Motor neuron (in vitro differentiated cells): ENCODE data around the gene POLA1. TPM values are rescaled to one million over a fixed set of nuclear protein-coding genes. Genes with fewer than 3 reads are reported as not detected.
A peak's percentile ranks its signal among the peaks of the same experiment; 100 is the strongest.

Experiments
- ATAC-seq, 8 experiments: fragments of 200-7000 bp; cut with Tn5 transposase; replicated peaks in 6 of 8; 2 replicates each; pipeline ENCODE4 v1.8.0; 2021; ENCODE audit warnings: mild to moderate bottlenecking in 8 of 8, moderate library complexity in 8 of 8
- H3K27ac ChIP-seq, 2 donors: fragments of 250-450 bp; sonication (Bioruptor Pico); 2 replicates each; pipeline ENCODE4 v1.9.0; 2021; ENCODE audit warnings: antibody characterized with exemption in 2 of 2, mild to moderate bottlenecking in 2 of 2, moderate library complexity in 1 of 2
- H3K4me1 ChIP-seq, 2 donors: fragments of 250-450 bp; sonication (Bioruptor Pico); replicated peaks in 1 of 2; 2 replicates each; pipeline ENCODE4 v1.6.1; 2021; ENCODE audit warnings: antibody characterized with exemption in 2 of 2, mild to moderate bottlenecking in 2 of 2, moderate library complexity in 1 of 2
- H3K4me3 ChIP-seq, 5 donors: fragments of 250-450 bp; sonication (Bioruptor Pico); 2 replicates each; pipeline ENCODE4 v1.9.0; 2021; ENCODE audit warnings: antibody characterized with exemption in 5 of 5, mild to moderate bottlenecking in 5 of 5, moderate library complexity in 4 of 5
- WGBS, 10 experiments: fragments of 450-650 bp; shearing (Covaris generic); methylation state at CpG; one replicate each; pipeline ENCODE4 v1.0.0; 2022; 5-methylcytosine and 5-hydroxymethylcytosine counted together
- in situ Hi-C, 9 experiments: fragments of 400-800 bp; cut with MboI; loops; one replicate each; pipeline ENCODE4 v1.15.0; 2021; ENCODE audit warnings: low sequenced_read_pairs in 9 of 9, low pct_unique_long_range_greater_than_20kb in 2 of 9; ENCODE audit not compliant: unreplicated experiment in 9 of 9
- total RNA-seq, 8 experiments: library from RNA; unstranded; fragments of 300-600 nt; gene quantifications; 2 replicates each; pipeline versions ENCODE4 v1.2.3 to v1.2.4, GENCODE V29; 2022

Gene POLA1
- total RNA-seq, 8 experiments from 2014 or later = 7.8 to 23.6 (median 12.1) TPM

DNA sequence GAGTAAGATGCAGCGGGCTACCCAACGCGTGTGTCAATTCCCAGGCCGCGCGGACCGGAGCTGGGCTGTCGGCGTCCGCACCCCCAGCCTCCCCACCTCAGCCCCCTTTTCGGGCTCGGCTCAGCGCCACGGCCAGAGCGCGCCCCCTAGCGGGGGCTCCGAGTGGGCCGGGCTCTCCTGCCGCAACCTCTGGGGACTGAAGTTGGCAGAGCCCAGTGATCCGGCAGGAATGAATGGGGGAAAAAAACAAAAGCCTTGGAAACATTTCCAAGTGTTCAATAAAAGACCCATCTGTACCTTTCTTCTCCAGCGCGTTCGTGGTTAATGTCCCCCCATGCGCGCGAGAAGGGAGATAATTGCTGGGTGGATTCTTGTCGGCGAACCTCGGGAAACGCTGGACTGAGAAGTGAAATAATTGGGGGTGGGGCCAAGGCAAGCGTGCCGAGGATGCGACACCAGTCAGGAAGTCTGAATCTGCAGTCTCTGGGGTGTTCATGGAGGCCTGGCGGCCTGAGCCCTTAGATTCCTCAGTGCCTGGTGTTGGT, 327.3 kb downstream of the POLA1 start:
- Histone ChIP-seq H3K4me3 (peak overlapping the region in 1 of 5 donors; percentile 23), H3K4me1 (peaks cover 0 to 2% of the 10 kb centered on the region in 2 donors), H3K27ac (no peak overlapping the region)
- in situ Hi-C loops = loop anchor here in 2 of 9 experiments (25.0 kb wide), 2 partner anchors 184 to 259 kb away; no protein-coding TSS in a partner anchor
- peak; percentile 68 to 86 (median 78) for ATAC-seq
- WGBS, 10 experiments = 0% methylated on average over 4 of the region's 35 CpGs; no CpG with 5 or more reads in 9 of the 10 experiments

DNA sequence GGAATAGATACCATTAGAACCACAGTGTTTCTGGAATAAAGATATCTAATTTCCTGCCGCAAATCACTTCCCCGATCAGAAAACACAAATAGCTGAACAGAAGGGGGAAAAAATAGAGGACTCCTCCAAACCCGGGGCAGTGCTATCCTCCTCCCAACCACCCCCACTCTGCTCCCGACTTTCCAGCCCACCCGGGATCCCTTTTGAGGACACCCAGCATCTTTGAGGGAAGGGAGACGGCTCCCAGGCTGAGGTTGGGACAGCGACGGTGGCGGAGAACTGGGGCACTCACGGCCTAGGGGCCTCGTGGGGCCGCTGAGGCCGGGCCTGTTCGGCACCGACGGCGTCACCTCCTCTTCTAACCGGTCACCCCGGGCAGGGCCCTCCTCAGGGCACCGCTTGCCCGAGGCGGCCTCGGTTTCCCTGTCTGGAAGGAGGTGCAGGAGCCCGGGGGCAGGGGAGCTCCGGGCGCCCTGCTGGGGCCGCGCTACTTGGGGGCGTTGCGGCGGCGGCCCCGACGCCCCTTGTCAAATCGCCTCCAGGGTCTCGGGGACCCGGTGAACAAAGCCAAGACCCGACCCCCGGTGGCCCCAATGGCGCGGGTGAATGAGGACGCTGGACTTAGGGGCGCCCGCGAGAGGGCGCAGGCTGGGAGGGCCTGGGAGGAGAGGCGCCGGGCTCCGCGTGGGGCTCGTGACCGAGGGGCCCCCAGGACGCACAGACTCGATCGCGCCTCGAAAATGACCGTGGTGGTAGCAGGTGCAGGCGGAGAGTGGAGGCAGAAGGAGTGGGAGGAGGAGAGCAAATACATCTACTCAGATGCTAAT, 329.0 kb downstream of the POLA1 start:
- no peak for ATAC-seq
- Histone ChIP-seq H3K4me3 (no peak overlapping the region), H3K27ac (no peak overlapping the region), H3K4me1 (peaks cover 0 to 2% of the 10 kb centered on the region in 2 donors)
- in situ Hi-C loops = loop anchor here in 2 of 9 experiments (25.0 kb wide), 2 partner anchors 185 to 260 kb away; no protein-coding TSS in a partner anchor
- WGBS, 10 experiments = 0 to 30% (median 0%) methylated on average over 1 to 6 of the region's 59 CpGs; no CpG with 5 or more reads in 6 of the 10 experiments

DNA sequence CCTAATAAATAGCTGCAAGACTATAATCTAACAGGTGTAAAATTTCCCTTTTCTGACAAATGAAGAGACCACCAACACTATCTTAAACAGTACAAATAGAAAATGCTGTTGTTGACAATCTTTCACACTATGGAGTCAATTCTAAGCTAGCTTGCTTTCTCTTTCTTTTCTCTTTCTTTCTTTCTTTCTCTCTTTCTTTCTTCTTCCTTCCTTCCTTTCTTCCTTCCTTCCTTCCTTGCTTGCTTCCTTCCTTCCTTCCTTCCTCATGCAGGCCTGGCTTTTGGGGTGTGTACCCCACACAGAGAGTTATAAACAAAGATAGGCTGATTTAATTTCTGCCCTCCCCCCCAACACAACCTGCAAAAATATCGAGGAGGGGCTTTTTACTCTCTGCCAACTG, 330.2 kb downstream of the POLA1 start:
- Histone ChIP-seq H3K4me1 (no peaks in the 10 kb centered on the region), H3K4me3 (no peak overlapping the region), H3K27ac (no peak overlapping the region)
- 0 to 80% (median 43%) methylated on average over 1 of the region's 1 CpG; no CpG with 5 or more reads in 5 of the 10 experiments for WGBS, 10 experiments
- no peak for ATAC-seq
- in situ Hi-C loops = loop anchor here in 2 of 9 experiments (25.0 kb wide), 2 partner anchors 187 to 262 kb away; no protein-coding TSS in a partner anchor

DNA sequence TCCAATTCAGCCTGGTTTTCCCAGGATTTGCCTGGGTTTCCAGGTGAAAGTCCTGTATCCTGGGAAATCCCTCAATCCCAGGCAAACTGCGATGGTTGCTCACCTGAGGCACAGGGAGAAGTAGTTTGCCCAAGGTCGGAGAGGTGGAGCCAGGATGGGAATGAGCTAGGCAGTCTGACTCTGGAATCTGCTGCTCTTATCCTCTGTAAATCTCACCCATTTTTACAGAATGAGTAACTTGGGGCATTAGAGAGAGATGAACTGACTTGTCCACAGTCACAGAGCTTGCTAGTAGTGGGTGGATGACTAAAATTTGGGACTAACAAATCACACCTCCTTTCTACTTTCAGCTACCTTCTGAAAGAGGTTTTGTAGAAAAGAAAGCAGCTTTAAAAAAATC, 331.9 kb downstream of the POLA1 start:
- H3K4me3 ChIP-seq = no peak overlapping the region
- no peaks in the 10 kb centered on the region for H3K4me1 ChIP-seq
- no peak for ATAC-seq
- H3K27ac ChIP-seq = no peak overlapping the region
- in situ Hi-C loops = loop anchor here in 1 of 9 experiments (25.0 kb wide), 1 partner anchor 112 kb away; no protein-coding TSS in a partner anchor
- 70 to 92% methylated on average over 2 of the region's 2 CpGs; no CpG with 5 or more reads in 8 of the 10 experiments for WGBS, 10 experiments

DNA sequence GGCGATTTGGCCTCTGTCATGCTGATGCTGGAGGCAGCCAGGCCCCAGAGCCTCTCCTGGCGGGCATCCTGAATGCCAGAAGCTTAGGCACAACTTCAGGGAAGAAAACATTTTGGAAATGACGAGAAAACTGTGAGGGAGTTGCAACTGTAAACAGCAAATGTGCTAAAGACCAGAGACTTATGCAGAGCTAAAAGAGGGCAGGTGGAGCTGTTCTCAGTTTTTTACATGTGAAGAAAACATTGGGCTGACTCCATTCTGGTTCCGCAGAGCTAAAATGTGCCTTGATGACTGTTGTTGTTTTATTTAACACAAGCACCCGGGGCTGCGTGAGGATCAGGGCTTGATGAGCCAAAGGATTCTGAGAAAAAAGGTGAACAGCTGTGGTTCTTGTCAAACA, 332.9 kb downstream of the POLA1 start:
- Histone ChIP-seq H3K4me1 (no peaks in the 10 kb centered on the region), H3K27ac (no peak overlapping the region), H3K4me3 (no peak overlapping the region)
- in situ Hi-C loops = loop anchor here in 1 of 9 experiments (25.0 kb wide), 1 partner anchor 111 kb away; no protein-coding TSS in a partner anchor
- WGBS, 10 experiments = 35 to 100% (median 64%) methylated on average over 1 to 3 of the region's 6 CpGs; no CpG with 5 or more reads in 7 of the 10 experiments
- ATAC-seq = no peak

DNA sequence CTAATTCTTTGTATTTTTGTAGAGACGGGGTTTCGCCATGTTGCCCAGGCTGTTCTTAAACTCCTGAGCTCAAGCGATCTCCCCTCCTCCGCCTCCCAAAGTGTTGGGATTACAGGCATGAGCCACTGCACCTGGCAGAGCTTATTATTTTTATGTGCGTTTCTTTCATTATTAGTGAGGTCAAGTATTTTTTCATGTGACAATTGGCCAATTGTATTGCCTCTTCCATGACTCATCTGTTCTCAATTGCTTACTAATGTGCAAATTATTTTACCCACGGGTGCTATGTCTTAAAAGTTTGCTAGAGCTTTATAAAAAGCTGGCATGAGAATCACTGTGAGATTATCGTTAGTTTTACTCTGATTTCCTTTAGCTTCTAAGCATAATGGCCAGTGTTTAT, 335.0 kb downstream of the POLA1 start:
- whole genome bisulfite sequencing, 10 experiments = 0 to 92% (median 73%) methylated on average over 1 to 6 of the region's 7 CpGs; no CpG with 5 or more reads in 5 of the 10 experiments
- H3K27ac ChIP-seq = no peak overlapping the region
- ATAC-seq = no peak
- in situ Hi-C loops = loop anchor here in 1 of 9 experiments (25.0 kb wide), 1 partner anchor 109 kb away; no protein-coding TSS in a partner anchor
- H3K4me1 ChIP-seq = no peaks in the 10 kb centered on the region
- H3K4me3 ChIP-seq = no peak overlapping the region

DNA sequence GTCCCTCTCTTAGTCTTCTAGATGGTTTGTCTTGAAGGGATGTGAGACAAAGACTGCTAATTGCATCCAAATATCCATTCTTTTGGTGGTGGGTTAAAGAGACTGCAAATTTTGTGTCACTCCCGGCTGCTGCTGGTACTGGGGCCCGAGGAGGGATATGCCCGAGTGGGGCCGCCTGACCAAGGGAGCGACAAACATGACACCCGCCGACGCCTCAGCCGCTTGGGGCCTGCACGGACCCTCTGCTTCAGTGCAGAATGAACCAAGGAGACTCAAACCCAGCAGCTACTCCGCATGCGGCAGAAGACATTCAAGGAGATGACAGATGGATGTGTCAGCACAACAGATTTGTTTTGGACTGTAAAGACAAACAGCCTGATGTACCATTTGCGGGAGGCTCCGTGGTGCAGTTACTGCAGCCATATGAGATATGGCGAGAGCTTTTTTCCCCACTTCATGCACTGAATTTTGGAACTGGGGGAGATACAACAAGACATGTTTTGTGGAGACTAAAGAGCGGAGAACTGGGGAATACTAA, 335.6 kb downstream of the POLA1 start:
- Histone ChIP-seq H3K4me1 (no peaks in the 10 kb centered on the region), H3K27ac (no peak overlapping the region), H3K4me3 (no peak overlapping the region)
- no peak for ATAC-seq
- 87 to 100% (median 100%) methylated on average over 1 to 9 of the region's 16 CpGs; no CpG with 5 or more reads in 5 of the 10 experiments for WGBS, 10 experiments
- in situ Hi-C loops = loop anchor here in 1 of 9 experiments (25.0 kb wide), 1 partner anchor 108 kb away; no protein-coding TSS in a partner anchor

DNA sequence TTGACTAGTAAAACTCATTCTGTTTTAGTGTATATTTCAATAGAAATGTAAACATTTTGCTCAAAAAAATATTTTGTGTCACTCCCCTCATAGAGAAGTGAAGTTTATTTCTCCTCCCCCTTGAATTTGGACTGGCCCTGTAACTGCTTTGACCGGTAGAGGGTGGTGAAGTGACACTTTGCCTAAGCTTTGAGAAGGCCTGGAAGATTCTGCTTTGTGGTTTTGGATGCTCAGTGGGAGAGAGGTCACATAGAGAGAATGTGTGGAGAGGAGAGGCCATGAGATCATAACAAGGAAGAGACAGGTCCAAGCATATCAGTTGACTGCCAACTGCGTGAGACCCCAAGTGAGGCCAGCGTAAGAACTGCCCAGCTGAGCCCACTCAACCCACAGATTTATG, 341.2 kb downstream of the POLA1 start:
- peak in 3 of 8 experiments; percentile 25 to 77 (median 66) for ATAC-seq
- Histone ChIP-seq H3K4me3 (no peak overlapping the region), H3K27ac (no peak overlapping the region), H3K4me1 (no peaks in the 10 kb centered on the region)
- 20 to 43% (median 37%) methylated on average over 1 to 2 of the region's 3 CpGs; no CpG with 5 or more reads in 7 of the 10 experiments for WGBS, 10 experiments
- in situ Hi-C loops = loop anchor here in 2 of 9 experiments (10.0 to 25.0 kb wide), 2 partner anchors 100 to 102 kb away; no protein-coding TSS in a partner anchor

DNA sequence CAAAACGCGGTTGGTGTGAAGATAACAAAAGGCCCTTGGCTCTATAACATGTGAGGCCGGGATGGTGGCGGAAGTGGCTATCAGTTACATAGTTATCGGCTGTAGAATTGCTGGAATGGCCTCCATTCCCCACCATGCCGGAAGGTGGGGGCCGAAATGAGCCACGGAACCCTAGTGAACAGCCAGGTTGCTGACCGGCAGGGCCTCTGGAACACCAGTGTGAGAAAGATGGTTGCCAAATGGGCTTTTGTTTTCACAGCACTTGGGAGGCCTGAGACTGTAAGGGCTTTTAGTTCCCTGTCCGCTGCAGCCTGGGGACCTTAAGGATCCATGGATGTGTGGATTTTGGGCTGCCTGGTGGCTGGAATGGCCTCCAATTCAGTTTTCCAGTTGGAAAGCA, 345.3 kb downstream of the POLA1 start:
- WGBS, 10 experiments = 83 to 87% methylated on average over 1 to 5 of the region's 10 CpGs; no CpG with 5 or more reads in 8 of the 10 experiments
- in situ Hi-C loops = loop anchor here in 2 of 9 experiments (10.0 to 25.0 kb wide), 2 partner anchors 96 to 98 kb away; no protein-coding TSS in a partner anchor

DNA sequence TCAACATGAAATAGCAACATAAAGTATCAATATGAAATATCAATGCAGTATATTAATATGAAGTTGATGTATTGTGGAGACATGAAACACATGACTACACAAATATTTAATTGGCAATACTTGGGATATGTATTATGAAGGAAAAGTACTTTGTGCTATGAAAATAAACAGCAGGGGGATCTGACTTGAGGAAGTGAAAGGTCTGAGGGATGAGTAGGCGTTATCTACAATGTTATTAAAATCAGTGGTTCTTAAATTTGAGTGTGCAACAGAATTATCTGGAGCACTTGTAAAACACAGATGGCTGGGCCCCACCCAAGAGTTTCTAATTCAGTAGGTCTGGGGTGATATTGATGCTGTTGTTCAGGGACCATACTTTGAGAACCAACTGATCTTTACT, 349.5 kb downstream of the POLA1 start:
- ATAC-seq = no peak
- in situ Hi-C loops = loop anchor here in 1 of 9 experiments (25.0 kb wide), 1 partner anchor 94 kb away; no protein-coding TSS in a partner anchor
- WGBS, 10 experiments = 36 to 67% (median 53%) methylated on average over 1 of the region's 1 CpG; no CpG with 5 or more reads in 6 of the 10 experiments

More for the DNA sequence above, 345.3 kb downstream of the POLA1 start:
- Histone ChIP-seq H3K27ac (no peak overlapping the region), H3K4me1 (no peaks in the 10 kb centered on the region), H3K4me3 (no peak overlapping the region)
- ATAC-seq = no peak

More for the DNA sequence above, 349.5 kb downstream of the POLA1 start:
- no peaks in the 10 kb centered on the region for H3K4me1 ChIP-seq
- no peak overlapping the region for H3K27ac ChIP-seq
- no peak overlapping the region for H3K4me3 ChIP-seq
